ENCODE results near the gene STK40.

STK40 gene

GRCh38 chr1:36329817-36330216 lies 55.9 kb downstream of the STK40 start:
- 93% methylated on average over 9 of the region's 9 CpGs for WGBS (ENCODE audit: insufficient coverage)

GRCh38 chr1:36328713-36329112 lies 57.0 kb downstream of the STK40 start:
- Histone ChIP-seq H3K9me3 (ENCODE audit: control extremely low read depth in 1 of 5, control insufficient read depth in 4 of 5, insufficient read depth in 2 of 5, low read depth in 1 of 5, low read length in 4 of 5) (no peaks in the 10 kb centered on the region), H3K4me1 (ENCODE audit: control extremely low read depth in 1 of 4, control insufficient read depth in 4 of 4, insufficient read depth in 4 of 4, low read length in 3 of 4) (peaks cover 4 to 47% (median 42%) of the 10 kb centered on the region in 4 experiments), H3K27ac (ENCODE audit: insufficient read depth in 1 of 2, low read depth in 1 of 2, low read length in 2 of 2, poor library complexity in 1 of 2, severe bottlenecking in 2 of 2) (no peak overlapping the region), H3K36me3 (ENCODE audit: control insufficient read depth in 4 of 4, insufficient read depth in 4 of 4, low read length in 3 of 4) (no peaks in the 10 kb centered on the region), H3K4me3 (ENCODE audit: control insufficient read depth in 1 of 7, extremely low read depth in 1 of 7, insufficient read depth in 4 of 7, low read depth in 2 of 7, low read length in 6 of 7) (no peak overlapping the region), H3K27me3 (replicated peaks in 2 of 5; ENCODE audit: control insufficient read depth in 4 of 5, insufficient read depth in 5 of 5, low read length in 4 of 5) (no peaks in the 10 kb centered on the region)
- DNase-seq, result no peak
- ChIA-PET CTCF (no interaction called here), POLR2A (no interaction called here)
- 69% methylated on average over 6 of the region's 6 CpGs for WGBS (ENCODE audit: insufficient coverage)

More at GRCh38 chr1:36329817-36330216, 55.9 kb downstream of the STK40 start:
- Histone ChIP-seq H3K4me3 (ENCODE audit: control insufficient read depth in 1 of 7, extremely low read depth in 1 of 7, insufficient read depth in 4 of 7, low read depth in 2 of 7, low read length in 6 of 7) (no peak overlapping the region), H3K27me3 (replicated peaks in 2 of 5; ENCODE audit: control insufficient read depth in 4 of 5, insufficient read depth in 5 of 5, low read length in 4 of 5) (no peaks in the 10 kb centered on the region), H3K9me3 (ENCODE audit: control extremely low read depth in 1 of 5, control insufficient read depth in 4 of 5, insufficient read depth in 2 of 5, low read depth in 1 of 5, low read length in 4 of 5) (no peaks in the 10 kb centered on the region), H3K27ac (ENCODE audit: insufficient read depth in 1 of 2, low read depth in 1 of 2, low read length in 2 of 2, poor library complexity in 1 of 2, severe bottlenecking in 2 of 2) (no peak overlapping the region), H3K36me3 (ENCODE audit: control insufficient read depth in 4 of 4, insufficient read depth in 4 of 4, low read length in 3 of 4) (no peaks in the 10 kb centered on the region), H3K4me1 (ENCODE audit: control extremely low read depth in 1 of 4, control insufficient read depth in 4 of 4, insufficient read depth in 4 of 4, low read length in 3 of 4) (peaks cover 1 to 36% (median 31%) of the 10 kb centered on the region in 4 experiments)
- ChIA-PET CTCF (no interaction called here), POLR2A (no interaction called here)
- DNase-seq, result no peak

DNA sequence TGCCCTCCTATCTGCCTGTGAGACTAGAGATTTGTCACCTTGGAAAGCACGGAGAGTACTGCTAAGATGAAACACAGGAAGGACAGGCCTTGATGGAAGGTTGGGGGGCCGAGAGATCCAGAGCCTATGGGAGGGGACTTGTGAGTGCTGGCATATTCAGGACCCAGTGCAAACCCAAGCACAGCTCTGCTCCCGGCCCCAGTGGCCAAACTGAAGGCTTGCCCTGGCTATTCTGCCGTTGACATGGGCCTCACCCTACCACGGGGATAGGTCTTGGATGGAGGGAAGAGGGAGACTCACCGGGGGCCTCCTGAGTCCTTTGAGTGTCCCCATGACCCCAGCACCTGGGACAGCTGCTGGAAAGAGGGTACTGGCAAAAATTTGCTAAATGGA lies 57.6 kb downstream of the STK40 start:
- POLR2A ChIA-PET, result no interaction called here
- Histone ChIP-seq H3K27ac (ENCODE audit: insufficient read depth in 1 of 2, low read depth in 1 of 2, low read length in 2 of 2, poor library complexity in 1 of 2, severe bottlenecking in 2 of 2) (no peak overlapping the region), H3K4me1 (ENCODE audit: control extremely low read depth in 1 of 4, control insufficient read depth in 4 of 4, insufficient read depth in 4 of 4, low read length in 3 of 4) (peaks cover 4 to 49% (median 43%) of the 10 kb centered on the region in 4 experiments), H3K36me3 (ENCODE audit: control insufficient read depth in 4 of 4, insufficient read depth in 4 of 4, low read length in 3 of 4) (no peaks in the 10 kb centered on the region), H3K9me3 (ENCODE audit: control extremely low read depth in 1 of 5, control insufficient read depth in 4 of 5, insufficient read depth in 2 of 5, low read depth in 1 of 5, low read length in 4 of 5) (no peaks in the 10 kb centered on the region), H3K27me3 (replicated peaks in 2 of 5; ENCODE audit: control insufficient read depth in 4 of 5, insufficient read depth in 5 of 5, low read length in 4 of 5) (no peaks in the 10 kb centered on the region), H3K4me3 (ENCODE audit: control insufficient read depth in 1 of 7, extremely low read depth in 1 of 7, insufficient read depth in 4 of 7, low read depth in 2 of 7, low read length in 6 of 7) (no peak overlapping the region)
- CTCF ChIA-PET, result no interaction called here
- DNase-seq, result no peak
- WGBS (ENCODE audit: insufficient coverage), result 93% methylated on average over 5 of the region's 6 CpGs

- no peaks in the 10 kb centered on the region for H3K9me3 ChIP-seq (ENCODE audit: control extremely low read depth in 1 of 5, control insufficient read depth in 4 of 5, insufficient read depth in 2 of 5, low read depth in 1 of 5, low read length in 4 of 5)
- no peak overlapping the region for H3K4me3 ChIP-seq (ENCODE audit: control insufficient read depth in 1 of 7, extremely low read depth in 1 of 7, insufficient read depth in 4 of 7, low read depth in 2 of 7, low read length in 6 of 7)
- no peaks in the 10 kb centered on the region for H3K27me3 ChIP-seq (replicated peaks in 2 of 5; ENCODE audit: control insufficient read depth in 4 of 5, insufficient read depth in 5 of 5, low read length in 4 of 5)
- H3K36me3 ChIP-seq (ENCODE audit: control insufficient read depth in 4 of 4, insufficient read depth in 4 of 4, low read length in 3 of 4), result no peaks in the 10 kb centered on the region
- peak in 2 of 3 donors; percentile 72 to 75 for DNase-seq
- POLR2A ChIA-PET, result interaction anchor here (1.1 kb wide), 1 partner anchor 22 kb away, joined by 3 read pairs; no protein-coding TSS in a partner anchor
- WGBS (ENCODE audit: insufficient coverage), result 84% methylated on average over 9 of the region's 9 CpGs
- H3K4me1 ChIP-seq (ENCODE audit: control extremely low read depth in 1 of 4, control insufficient read depth in 4 of 4, insufficient read depth in 4 of 4, low read length in 3 of 4), result peaks cover 4 to 49% (median 48%) of the 10 kb centered on the region in 4 experiments
- H3K27ac ChIP-seq (ENCODE audit: insufficient read depth in 1 of 2, low read depth in 1 of 2, low read length in 2 of 2, poor library complexity in 1 of 2, severe bottlenecking in 2 of 2), result no peak overlapping the region
- CTCF ChIA-PET, result interaction anchor here (0.9 to 2.2 kb wide), 3 partner anchors 15 to 99 kb away, joined by 3 to 9 read pairs (median 5); partner anchors contain the start of gene SH3D21
Observed at GRCh38 chr1:36327421-36328087, 58.2 kb downstream of the STK40 start.

DNA sequence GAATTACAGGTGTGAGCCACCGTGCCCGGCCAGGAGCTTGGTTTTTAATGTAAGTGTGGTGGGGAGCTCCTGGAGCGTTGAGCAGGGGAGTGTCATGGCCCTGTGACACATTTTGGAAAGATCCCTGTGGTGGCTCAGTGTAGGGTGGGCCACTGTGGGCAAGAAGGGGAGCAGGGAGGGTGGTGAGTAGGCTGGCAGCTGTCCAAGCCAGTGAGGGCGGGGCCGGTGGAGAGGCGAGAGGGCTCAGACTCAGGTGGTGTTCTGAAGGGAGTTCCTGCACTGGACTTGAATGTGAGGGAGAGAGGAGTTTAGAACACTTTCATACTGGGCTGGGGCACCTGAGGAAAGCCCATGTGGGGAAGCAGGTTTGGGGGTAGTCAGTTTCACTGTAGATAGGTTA lies 59.2 kb downstream of the STK40 start:
- peak in 2 of 3 donors; percentile 72 to 73 for DNase-seq
- Histone ChIP-seq H3K4me3 (ENCODE audit: control insufficient read depth in 1 of 7, extremely low read depth in 1 of 7, insufficient read depth in 4 of 7, low read depth in 2 of 7, low read length in 6 of 7) (no peak overlapping the region), H3K9me3 (ENCODE audit: control extremely low read depth in 1 of 5, control insufficient read depth in 4 of 5, insufficient read depth in 2 of 5, low read depth in 1 of 5, low read length in 4 of 5) (no peaks in the 10 kb centered on the region), H3K4me1 (ENCODE audit: control extremely low read depth in 1 of 4, control insufficient read depth in 4 of 4, insufficient read depth in 4 of 4, low read length in 3 of 4) (peaks cover 4 to 59% (median 58%) of the 10 kb centered on the region in 4 experiments), H3K27me3 (replicated peaks in 2 of 5; ENCODE audit: control insufficient read depth in 4 of 5, insufficient read depth in 5 of 5, low read length in 4 of 5) (no peaks in the 10 kb centered on the region), H3K27ac (ENCODE audit: insufficient read depth in 1 of 2, low read depth in 1 of 2, low read length in 2 of 2, poor library complexity in 1 of 2, severe bottlenecking in 2 of 2) (no peak overlapping the region), H3K36me3 (ENCODE audit: control insufficient read depth in 4 of 4, insufficient read depth in 4 of 4, low read length in 3 of 4) (peaks cover 0 to 6% (median 0%) of the 10 kb centered on the region in 4 experiments)
- CTCF ChIA-PET, result interaction anchor here (0.9 to 3.2 kb wide), 8 partner anchors 16 to 138 kb away, joined by 3 to 15 read pairs (median 4); partner anchors contain the start of gene SH3D21
- WGBS (ENCODE audit: insufficient coverage), result 36% methylated on average over 5 of the region's 6 CpGs
- POLR2A ChIA-PET, result interaction anchor here (1.1 kb wide), 1 partner anchor 24 kb away, joined by 3 read pairs; no protein-coding TSS in a partner anchor

DNA sequence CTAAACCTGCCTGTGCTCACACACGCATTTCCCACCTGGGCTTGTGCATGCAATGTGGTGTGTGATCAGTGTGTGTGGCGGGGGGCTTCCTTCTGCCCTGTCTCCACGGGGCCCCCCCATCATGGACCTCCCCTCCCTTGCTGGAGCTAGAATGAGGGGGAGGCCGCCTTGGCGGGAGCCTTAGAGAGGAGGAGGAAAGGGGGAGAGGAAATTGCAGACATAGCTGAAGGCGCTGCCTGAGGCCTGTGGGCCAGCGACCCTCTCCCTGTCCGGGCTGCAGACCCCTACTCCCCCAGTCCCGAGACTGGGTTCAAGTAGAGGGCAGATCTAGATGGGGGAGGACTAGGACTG lies 61.4 kb downstream of the STK40 start:
- H3K36me3 ChIP-seq (ENCODE audit: control insufficient read depth in 4 of 4, insufficient read depth in 4 of 4, low read length in 3 of 4), result peaks cover 0 to 11% (median 0%) of the 10 kb centered on the region in 4 experiments
- H3K4me3 ChIP-seq (ENCODE audit: control insufficient read depth in 1 of 7, extremely low read depth in 1 of 7, insufficient read depth in 4 of 7, low read depth in 2 of 7, low read length in 6 of 7), result peak overlapping the region in 3 of 7 experiments; percentile 2 to 86 (median 77)
- DNase-seq, result no peak
- POLR2A ChIA-PET, result interaction anchor here (0.8 kb wide), 1 partner anchor 31 kb away, joined by 3 read pairs; no protein-coding TSS in a partner anchor
- peaks cover 4 to 73% (median 72%) of the 10 kb centered on the region in 4 experiments for H3K4me1 ChIP-seq (ENCODE audit: control extremely low read depth in 1 of 4, control insufficient read depth in 4 of 4, insufficient read depth in 4 of 4, low read length in 3 of 4)
- H3K9me3 ChIP-seq (ENCODE audit: control extremely low read depth in 1 of 5, control insufficient read depth in 4 of 5, insufficient read depth in 2 of 5, low read depth in 1 of 5, low read length in 4 of 5), result no peaks in the 10 kb centered on the region
- CTCF ChIA-PET, result interaction anchor here (1.0 to 3.2 kb wide), 6 partner anchors 13 to 73 kb away, joined by 3 to 15 read pairs (median 4); partner anchors contain the start of gene LSM10
- no peaks in the 10 kb centered on the region for H3K27me3 ChIP-seq (replicated peaks in 2 of 5; ENCODE audit: control insufficient read depth in 4 of 5, insufficient read depth in 5 of 5, low read length in 4 of 5)
- peak overlapping the region in 1 of 2 experiments; percentile 79 for H3K27ac ChIP-seq (ENCODE audit: insufficient read depth in 1 of 2, low read depth in 1 of 2, low read length in 2 of 2, poor library complexity in 1 of 2, severe bottlenecking in 2 of 2)
- 7% methylated on average over 3 of the region's 9 CpGs for WGBS (ENCODE audit: insufficient coverage)
